ELR (cell line): ENCODE data around the gene NF1.
"Not testable (repeated sequence)": the region's sequence is repeated elsewhere in the genome, so short reads cannot be mapped to it uniquely, and the experiment has no call there.

ENCODE experiments used
- DNase-seq: peaks from one replicate; pipeline ENCODE4 v3.0.0-alpha.2; 2015; ENCODE audit warnings: low read depth

Gene NF1

DNA sequence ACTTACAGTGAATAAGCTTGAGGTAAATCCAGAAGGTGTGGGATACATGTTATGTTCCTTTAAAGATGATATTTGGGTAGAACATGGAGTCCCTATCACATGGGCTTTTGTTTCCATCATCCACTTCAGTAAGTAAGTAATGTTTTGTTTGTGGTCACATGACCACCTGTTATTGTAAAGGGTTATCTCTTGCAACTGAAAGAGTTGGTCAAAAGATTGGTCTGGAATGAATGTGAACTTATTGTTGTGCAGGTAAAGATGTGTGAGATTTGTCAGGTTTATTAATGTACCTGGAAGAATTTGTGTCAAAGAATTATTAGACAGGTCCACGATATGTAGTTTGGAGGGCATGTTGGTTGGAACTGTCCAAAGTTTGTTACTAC, 200.7 kb downstream of the NF1 start:
- DNase-seq, result no peak

DNA sequence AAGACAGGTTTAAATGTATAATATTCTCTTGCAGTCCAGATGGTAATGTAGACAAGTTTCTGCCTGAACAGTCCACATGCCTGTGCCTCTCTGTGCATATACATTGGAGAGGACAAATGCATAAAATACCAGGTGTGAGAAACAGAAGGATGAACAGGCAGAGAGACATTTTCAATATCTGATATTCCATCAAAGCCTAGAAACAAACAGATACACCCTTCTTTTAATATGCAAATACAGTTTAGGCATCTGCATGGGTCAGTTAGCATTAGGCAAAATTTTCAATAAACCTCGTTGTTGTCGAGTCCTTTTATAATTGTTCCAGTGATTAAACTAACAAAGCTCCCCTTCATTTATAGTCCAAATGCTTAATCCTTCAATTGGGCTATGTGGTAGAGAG, 201.4 kb downstream of the NF1 start:
- no peak for DNase-seq

DNA sequence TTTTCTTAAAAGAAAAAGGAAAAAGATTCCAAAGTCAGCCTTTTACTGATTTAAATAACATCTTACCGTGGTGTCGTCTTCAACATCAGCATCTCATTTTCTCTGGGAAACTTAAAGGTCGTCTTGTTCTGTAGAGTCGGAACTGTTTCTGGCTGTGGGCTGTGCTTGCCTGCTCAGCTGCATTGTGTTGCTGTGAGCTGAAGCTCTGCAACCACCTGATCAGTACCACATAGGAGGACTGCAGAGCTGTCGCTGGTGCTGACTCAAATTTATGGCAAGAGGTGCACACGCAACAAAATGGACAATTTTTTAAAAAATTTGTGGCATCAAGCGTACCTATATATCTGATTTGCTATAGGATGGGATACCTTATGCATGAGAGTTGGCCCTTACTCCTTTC, 202.3 kb downstream of the NF1 start, which contains the start of gene OMG:
TSS of gene OMG (minus strand) at position 150 of the 400 bp plus-strand sequence. CDS start 908 bp downstream, outside the sequence.
- DNase-seq, result no peak

DNA sequence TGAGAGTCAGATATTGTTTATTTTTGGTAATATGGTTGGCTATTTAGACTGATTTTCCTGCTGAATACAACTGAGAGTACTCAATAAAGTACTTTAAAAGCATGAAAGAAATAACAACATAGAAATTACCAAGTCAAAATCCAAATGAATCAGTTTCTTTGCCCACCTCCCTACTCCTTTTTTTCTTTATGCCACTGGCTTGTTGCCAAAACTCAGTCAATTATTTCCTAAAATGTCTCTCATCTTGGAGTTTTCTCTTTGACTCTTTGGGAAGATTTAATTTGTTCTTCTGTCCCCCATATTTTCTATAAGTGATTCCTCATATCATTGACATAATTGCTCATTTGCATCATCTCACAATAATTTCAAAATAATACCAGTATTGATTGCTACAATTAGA, 204.8 kb downstream of the NF1 start:
- no peak for DNase-seq

DNA sequence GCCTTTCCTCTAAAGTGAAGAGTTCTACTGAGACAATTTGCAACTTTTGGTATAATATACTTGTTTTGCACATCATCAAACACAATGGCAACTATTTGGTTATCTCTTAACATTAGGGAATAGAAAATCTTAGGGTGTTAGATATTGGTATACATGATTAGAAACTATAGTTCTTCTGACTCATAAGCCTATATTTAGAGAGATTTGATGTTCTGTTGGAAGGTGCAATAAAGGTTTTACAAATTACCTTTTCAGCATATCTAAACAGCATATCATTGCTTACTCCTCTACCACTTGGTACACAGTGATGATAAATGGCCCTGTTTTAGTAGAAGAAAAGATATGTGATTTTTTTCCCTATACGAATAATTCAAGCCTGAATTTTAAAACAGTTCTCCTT, 212.9 kb downstream of the NF1 start:
- no peak for DNase-seq

DNA sequence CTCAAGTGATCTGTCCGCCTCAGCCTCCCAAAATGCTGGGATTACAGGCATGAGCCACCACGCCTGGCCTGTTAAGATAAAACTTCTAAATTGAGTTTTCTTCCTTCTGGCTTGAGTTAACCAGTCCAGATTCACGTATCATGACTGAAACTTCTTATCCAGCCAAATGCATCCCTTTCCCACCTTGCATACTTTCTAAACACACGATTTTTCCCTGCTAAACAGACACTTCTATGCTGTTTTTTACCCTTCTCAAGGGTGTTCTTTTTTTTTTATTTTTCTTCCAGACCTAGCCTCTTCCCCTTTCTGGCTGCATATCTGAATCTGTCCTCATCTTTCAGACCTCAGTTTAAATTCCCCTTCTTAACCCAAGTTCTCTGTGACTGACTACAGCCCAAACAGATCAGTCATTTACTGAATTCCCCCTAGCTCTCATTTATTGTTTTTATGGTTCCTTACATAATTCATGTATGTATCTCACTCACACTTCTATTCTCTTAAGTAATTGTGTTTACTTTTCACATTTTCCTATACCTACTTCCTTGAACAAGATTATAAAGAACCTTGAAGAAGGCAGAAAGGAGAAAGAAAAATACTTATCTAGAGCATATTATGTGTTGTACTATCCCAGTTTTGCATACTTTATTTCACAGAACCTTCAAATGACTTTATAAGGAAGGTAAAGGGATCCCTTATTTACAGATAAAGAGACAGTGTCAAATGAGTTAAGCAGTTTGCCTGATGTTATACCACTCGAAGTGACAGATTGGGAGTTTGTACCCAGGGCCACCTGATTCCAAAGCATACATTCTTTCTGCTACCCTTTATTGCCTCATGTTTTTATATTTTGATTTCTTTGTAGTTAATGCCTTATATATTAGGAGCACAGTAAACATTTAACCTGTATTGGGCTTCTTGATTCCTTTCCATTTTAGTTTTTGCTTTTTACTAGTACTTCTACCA, 213.9 kb downstream of the NF1 start:
- no peak for DNase-seq

DNA sequence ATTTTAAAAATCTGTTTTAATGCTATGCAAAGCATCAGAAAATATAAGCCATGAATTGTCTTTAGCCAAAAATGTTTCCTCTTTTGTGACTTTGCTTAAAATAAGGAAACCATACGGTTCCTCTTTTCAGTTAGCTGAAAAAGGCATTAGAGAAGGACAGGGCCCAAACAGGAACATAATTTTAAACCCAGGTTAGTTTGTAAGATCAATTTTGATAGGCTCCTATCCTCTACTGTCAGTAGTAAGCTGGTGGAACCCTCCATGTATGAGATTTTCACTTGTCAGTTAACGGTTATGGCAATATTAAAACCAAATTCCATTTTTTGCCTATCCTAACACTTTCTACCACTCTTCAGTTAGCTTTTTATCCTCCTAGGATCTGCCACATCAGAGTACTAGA, 214.8 kb downstream of the NF1 start:
- DNase-seq, result no peak

DNA sequence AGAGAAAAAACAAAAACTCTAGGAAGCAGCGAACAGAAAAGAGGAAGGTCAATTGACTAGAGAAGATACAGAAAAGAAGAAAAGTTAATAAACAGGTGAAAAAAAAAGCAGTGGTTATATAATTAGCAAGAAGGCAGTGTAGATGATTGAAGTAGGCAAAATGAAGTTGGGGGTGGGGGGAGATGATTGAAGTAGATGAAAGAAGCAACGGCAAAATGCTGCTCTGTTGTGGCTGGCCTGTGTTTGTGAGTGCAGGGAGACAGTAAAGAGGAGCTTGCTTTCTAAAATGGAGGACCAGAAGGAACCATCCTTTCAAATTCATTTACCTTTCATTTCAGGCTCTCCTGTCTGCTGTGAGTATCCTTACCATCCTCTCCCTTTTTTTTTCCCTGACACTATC, 215.5 kb downstream of the NF1 start:
- no peak for DNase-seq

DNA sequence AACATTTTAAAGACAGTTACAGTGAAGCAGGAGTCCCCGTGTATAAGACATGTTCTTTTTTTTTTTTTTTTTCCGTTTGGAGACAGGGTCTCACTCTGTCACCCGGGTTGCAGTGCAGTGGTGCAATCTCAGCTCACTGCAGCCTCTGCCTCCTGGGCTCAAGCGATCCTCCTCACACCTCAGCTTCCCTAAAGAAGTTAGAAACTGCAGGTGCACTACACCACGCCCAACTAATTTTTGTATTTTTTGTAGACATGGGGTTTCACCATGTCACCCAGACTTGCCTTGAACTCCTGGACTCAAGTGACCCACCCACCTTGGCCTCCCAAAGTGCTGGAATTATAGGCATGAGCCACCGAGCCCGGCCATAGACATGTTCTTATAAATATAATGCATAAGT, 216.1 kb downstream of the NF1 start:
- no peak for DNase-seq

DNA sequence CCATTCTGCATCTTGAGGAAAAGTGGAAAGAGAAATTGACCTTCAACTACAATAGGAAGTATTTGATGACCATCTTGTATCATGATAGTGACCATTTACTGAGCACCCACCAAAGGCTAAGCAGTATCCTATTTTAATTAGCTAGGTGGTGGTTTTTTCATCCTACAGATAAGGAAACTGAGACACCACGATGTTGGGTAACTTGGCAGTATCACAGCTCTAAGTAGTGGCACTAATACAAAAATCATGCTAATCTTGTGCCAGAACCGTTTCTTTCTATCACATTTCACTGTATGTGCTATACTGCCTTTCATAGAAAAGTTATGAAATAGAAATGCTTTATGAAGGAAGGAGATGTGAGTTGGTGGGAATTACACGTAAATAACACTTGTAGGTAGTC, 216.7 kb downstream of the NF1 start:
- DNase-seq, result no peak

DNA sequence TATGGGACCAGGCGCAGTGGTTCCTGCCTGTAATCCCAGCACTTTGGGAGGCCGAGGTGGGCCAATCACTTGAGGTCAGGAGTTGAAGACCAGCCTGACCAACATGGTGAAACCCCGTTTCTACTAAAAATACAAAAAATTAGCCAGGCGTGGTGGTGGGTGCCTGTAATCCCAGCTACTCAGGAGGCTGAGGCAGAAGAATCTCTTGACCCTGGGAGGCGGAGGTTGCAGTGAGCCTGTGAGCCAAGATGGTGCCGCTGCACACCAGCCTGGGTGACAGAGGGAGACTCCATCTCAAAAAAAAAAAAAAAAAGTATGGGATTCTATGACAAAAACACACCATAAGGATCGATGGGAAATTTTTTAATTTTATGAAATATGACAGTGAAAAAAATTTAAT, 217.4 kb downstream of the NF1 start:
- DNase-seq, result not testable (repeated sequence)

DNA sequence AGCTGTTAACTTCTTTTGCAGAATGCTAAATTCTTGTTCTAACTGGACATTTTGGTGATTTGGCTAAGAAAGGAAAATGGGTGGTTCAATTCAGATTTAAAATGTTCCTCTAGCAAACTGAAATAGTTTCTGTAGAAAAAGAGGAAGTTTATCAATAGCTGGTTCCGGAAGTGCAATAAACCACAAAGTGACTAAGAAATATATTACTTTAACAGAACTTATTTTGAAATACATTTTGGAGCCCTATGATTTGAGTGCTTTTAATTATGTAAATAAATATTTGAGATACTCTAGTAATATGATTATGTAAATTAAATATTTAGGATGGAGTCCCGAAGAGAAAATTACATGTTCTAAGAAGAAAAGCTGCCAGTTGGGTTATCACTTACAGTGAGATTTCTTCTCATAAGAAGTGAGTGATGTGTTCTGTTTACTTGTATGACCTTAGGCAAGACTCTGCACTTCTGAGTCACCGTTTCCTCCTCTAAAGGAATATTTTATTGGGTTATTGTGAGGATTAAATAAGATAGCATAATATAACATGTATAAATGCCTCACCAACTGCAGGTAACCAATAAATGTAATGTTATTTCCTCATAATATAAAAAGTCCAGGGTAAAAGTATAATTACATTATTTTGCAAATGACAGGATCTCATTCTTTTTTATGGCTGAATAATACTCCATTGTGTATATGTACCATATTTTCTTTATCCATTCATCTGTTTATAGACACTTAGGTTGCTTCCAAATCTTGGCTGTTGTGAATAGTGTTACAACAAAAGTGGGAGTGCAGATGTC, 219.4 kb downstream of the NF1 start, which contains the start of gene EVI2B:
TSS of gene EVI2B (minus strand) at position 73 of the 800 bp plus-strand sequence. CDS start 8,445 bp downstream, outside the sequence.
- peak; percentile 93 for DNase-seq

DNA sequence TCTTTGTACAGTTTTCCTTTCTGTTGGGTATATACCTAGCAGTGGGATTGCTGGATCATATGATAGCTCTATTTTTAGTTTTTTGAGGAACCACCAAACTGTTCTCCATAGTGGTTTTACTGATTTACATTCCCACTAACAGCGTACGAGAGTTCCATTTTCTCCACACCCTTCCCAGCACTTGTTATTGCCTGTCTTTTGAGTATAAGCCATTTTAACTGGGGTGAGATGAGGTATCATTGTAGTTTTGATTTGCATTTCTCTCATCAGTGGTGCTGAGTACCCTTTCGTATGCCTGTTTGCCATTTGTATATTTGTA, 220.0 kb downstream of the NF1 start:
- DNase-seq, result no peak

DNA sequence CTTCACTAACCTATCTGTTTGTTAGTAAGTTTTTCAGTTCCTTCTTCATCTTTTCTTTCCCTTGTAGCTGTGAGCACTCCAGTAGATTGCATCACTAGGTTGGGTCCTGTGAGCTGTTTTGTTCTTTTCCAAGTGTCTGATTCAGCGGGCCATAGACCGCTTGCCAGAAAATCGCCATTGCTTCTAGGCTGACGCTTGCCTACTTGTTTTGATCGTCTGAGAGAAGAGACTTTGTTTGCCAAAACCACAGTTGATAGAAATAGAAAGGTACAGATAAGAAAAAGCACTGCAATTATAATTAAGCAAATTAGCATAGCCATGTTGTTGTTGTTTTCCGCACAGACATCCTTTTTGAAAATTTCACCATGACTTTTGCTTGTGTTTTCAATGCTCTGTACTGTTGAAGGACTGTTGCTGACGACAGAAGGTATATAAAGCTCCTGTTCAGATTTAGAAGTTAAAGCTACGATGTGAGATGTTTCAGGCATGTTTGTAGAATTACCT, 223.6 kb downstream of the NF1 start:
- DNase-seq, result peak; percentile 14

DNA sequence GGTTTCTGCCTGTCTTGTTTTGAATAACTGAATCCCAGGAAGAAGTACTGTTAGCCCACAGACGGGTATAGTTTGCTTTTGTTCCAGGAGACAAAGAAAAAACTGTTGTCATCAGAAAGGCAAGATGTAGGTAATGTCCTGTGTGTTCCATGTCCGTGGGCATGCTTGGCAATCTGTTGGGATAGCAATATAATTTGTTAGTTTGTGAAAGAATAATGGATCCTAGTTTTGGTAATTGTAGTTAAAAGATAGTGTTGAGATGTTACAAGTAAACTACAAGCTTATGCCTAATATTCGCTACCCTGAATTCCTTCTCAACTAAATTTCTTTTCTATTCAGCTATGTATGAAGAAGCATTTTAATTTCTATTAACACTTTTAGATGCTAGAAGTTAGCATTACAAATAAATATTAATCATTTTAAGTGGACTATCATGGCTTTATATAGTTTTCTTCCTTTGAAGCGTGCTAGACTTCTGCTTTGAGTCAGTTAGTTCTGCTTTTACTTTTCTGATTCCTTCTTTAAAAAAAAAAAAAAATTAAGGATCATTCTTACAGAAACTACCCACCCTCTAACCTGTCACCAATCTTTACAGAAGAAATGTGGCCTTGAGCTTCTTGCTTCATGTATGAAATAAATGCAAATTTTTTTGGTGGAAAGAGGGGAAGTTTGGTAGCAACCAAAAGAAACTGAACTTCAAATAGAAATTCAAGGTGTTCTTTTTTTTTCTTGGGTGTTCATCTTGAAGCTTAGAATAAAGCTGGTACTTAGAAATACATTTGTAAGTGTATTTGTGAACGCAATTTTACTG, 224.3 kb downstream of the NF1 start:
- DNase-seq, result no peak

DNA sequence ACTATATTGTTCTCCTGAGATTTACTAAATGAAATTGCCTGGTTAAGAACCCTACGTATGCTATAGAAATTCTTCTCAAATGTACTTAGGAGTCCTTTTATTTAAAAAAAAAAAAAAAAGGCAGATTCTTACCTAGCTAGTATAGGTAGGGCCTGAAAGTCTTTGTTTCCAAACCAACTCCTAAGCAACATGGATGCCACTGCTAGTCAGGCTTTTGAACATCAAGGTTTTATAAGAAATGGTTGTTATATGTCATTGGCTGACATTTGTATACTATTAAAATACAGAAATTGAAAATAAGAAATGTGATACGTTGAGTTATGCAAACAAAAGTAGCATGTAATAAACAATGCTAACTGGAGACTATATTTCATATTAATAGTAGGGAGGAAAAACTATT, 225.5 kb downstream of the NF1 start:
- DNase-seq, result peak; percentile 12

DNA sequence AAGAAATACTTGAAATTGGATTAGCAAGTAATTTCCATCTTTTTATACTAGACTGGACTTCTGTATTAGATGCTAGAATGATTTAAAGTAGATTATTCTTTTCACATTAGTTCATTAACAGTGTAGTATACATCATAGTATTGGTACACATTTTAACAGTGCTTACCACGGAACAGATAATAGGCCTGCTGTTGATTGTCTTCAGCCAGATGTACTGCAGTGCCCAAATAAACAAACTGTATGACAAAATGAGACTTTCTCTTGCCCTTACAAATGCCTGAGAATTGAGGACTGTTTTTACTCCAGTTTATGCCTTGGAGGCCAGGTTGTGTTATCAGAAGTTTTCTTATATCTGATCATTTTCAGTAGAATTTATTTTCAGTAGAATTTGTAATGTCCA, 226.0 kb downstream of the NF1 start:
- peak; percentile 52 for DNase-seq

DNA sequence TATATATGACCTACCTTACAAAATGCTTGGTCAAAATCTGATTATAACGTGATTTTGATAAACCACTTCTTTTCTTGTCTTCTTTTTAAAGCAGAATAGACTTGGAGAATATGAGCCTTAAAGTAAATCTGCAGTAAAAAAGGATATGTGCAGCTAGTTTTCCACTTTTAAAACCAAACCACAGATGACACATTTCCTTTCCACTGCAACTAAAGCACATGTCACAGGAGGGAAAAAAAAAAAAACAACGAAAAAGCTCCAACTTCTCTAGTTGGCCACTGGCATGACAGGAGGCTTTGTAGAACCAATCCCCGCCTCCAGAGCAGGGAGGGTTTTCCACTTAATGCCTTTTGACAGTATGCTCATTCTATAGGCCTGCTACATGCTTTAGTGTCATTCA, 226.7 kb downstream of the NF1 start, which contains the start of gene EVI2A:
TSS of gene EVI2A (minus strand) at position 142 of the 400 bp plus-strand sequence. CDS start 2,609 bp downstream, outside the sequence.
- peak; percentile 95 for DNase-seq

DNA sequence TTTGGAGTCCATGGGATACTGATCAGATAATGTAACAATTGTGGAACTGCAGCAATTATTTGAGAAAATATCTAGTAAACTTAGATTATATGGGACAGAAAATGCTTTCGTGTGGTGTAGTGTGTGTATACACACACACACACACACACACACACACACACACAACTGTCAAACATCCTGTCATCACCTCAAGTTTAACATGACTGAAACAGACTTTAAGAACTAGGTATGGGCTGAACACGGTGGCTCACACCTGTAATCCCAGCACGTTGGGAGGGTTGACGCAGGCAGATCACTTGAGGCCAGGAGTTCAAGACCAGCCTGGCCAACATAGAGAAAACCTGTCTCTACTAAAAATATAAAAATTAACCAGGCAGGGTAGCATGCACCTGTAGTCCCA, 227.2 kb downstream of the NF1 start:
- no peak for DNase-seq

DNA sequence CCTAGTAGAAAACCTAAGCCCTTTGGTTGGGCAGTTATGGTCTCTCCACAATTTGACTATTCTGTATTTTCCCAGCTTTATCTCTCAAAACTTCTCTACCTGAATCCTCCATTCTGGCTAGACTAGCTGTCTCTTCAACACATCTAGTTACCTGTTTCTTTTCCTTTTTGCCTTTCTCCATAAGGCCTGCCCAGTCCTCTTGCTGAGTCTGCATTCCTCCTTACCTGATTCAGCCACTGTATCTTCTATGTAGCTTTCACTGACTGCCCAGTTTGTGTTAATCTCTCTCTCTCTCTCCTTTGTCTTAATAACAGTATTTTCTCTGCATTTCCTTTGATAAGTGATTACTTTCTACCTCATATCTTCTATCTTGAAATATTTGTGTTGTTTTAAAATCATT, 228.8 kb downstream of the NF1 start:
- DNase-seq, result no peak

DNA sequence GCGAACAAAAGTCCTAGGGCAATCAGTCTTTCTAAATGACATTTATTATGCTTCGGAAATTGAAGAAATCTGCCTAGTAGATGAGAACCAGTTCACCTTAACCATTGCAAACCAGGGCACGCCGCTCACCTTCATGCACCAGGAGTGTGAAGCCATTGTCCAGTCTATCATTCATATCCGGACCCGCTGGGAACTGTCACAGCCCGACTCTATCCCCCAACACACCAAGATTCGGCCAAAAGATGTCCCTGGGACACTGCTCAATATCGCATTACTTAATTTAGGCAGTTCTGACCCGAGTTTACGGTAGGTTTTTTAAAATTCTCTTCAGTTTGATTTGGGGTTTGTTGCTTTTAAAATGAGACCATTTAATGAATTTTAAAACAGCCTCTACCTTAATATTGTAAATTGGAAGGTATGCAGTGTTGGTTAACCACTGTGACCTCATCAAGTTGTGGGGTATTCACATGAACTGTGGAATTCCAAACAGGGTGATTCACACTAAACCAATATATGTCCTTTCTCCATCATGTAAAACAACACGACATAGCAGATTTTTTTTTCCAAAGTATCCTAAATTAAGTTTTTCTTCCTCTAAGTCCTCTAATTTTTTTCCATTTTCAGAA, 232.9 kb downstream of the NF1 start:
- DNase-seq, result peak; percentile 96
